ENCODE data around the gene HAGHL. TPM values are rescaled to one million over a fixed set of nuclear protein-coding genes. Genes with fewer than 3 reads are reported as not detected.

Gene HAGHL
- polyA plus RNA-seq, 2 of the 4 experiments (the other 2 are of a cell fraction), result 4.4 to 22.0 TPM

DNA sequence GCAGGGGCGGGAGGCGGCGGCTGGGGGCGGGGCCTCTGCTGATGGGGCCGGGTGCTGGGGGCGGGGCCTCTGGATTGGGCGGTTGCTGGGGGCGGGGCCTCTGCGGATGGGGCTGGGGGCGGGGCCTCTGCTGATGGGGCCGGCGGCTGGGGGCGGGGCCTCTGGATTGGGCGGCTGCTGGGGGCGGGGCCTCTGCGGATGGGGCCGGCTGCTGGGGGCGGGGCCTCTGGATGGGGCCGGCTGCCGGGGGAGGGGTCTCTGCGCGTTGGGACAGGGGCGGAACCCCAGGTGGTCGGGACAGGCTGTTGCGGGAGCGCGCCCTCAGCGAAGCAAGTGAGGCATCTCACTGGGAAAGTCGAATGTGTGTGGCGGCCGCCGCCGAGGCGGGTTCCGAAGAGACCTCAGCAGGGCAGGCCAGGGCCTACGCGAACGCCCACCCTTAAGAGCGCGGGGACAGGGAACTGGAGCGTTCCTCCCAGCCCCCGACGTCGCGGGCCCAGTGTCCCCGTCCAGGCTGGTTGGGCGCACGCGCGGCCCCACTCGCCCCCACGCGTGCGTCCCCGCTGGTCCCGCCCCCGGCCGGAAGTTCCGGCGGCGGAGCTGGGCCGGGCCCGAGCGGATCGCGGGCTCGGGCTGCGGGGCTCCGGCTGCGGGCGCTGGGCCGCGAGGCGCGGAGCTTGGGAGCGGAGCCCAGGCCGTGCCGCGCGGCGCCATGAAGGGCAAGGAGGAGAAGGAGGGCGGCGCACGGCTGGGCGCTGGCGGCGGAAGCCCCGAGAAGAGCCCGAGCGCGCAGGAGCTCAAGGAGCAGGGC, 46.9 kb upstream of the HAGHL start, which contains the start of gene STUB1 (continued):
- TF ChIP-seq, protein P1, sequence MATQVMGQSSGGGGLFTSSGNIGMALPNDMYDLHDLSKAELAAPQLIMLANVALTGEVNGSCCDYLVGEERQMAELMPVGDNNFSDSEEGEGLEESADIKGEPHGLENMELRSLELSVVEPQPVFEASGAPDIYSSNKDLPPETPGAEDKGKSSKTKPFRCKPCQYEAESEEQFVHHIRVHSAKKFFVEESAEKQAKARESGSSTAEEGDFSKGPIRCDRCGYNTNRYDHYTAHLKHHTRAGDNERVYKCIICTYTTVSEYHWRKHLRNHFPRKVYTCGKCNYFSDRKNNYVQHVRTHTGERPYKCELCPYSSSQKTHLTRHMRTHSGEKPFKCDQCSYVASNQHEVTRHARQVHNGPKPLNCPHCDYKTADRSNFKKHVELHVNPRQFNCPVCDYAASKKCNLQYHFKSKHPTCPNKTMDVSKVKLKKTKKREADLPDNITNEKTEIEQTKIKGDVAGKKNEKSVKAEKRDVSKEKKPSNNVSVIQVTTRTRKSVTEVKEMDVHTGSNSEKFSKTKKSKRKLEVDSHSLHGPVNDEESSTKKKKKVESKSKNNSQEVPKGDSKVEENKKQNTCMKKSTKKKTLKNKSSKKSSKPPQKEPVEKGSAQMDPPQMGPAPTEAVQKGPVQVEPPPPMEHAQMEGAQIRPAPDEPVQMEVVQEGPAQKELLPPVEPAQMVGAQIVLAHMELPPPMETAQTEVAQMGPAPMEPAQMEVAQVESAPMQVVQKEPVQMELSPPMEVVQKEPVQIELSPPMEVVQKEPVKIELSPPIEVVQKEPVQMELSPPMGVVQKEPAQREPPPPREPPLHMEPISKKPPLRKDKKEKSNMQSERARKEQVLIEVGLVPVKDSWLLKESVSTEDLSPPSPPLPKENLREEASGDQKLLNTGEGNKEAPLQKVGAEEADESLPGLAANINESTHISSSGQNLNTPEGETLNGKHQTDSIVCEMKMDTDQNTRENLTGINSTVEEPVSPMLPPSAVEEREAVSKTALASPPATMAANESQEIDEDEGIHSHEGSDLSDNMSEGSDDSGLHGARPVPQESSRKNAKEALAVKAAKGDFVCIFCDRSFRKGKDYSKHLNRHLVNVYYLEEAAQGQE (IDR thresholded peaks at IDR 0.05), result no peak
- TF ChIP-seq NFE2L2 (conservative IDR thresholded peaks at IDR 0.05; ENCODE audit: low read length) (no peak), RFX5 (IDR thresholded peaks at IDR 0.05) (no peak), MAFK (IDR thresholded peaks at IDR 0.05; ENCODE audit: partially characterized antibody) (no peak), FOSL2 (IDR thresholded peaks at IDR 0.05) (no peak), FOSL2 (CRISPR knock-in tag; IDR thresholded peaks at IDR 0.05) (no peak), ESRRA (IDR thresholded peaks at IDR 0.05; ENCODE audit: borderline replicate concordance, low read length) (no peak), HEYL (CRISPR knock-in tag; IDR thresholded peaks at IDR 0.05) (no peak), MYC (IDR thresholded peaks at IDR 0.05; ENCODE audit: borderline replicate concordance, low read length) (0 out of 2 replicates have a peak, but pooled peaks have one; percentile 27), SMC3 (IDR thresholded peaks at IDR 0.05) (no peak), RNF2 (IDR thresholded peaks at IDR 0.05; ENCODE audit: borderline replicate concordance, low read depth) (no peak; the same call in 1 of the 2 replicates), JUN (IDR thresholded peaks at IDR 0.05) (peak; percentile 84), HOXB13 (CRISPR knock-in tag; IDR thresholded peaks at IDR 0.05; ENCODE audit: low read depth) (no peak), CBX2 (IDR thresholded peaks at IDR 0.05; ENCODE audit: borderline replicate concordance, low read depth) (no peak), ZFP36 (IDR thresholded peaks at IDR 0.05; ENCODE audit: borderline replicate concordance, partially characterized antibody) (no peak), EHF (CRISPR knock-in tag; IDR thresholded peaks at IDR 0.05) (no peak), FOSB (CRISPR knock-in tag; IDR thresholded peaks at IDR 0.05) (no peak), EP300 (IDR thresholded peaks at IDR 0.05) (no peak)
- TF ChIP-seq, protein P2, sequence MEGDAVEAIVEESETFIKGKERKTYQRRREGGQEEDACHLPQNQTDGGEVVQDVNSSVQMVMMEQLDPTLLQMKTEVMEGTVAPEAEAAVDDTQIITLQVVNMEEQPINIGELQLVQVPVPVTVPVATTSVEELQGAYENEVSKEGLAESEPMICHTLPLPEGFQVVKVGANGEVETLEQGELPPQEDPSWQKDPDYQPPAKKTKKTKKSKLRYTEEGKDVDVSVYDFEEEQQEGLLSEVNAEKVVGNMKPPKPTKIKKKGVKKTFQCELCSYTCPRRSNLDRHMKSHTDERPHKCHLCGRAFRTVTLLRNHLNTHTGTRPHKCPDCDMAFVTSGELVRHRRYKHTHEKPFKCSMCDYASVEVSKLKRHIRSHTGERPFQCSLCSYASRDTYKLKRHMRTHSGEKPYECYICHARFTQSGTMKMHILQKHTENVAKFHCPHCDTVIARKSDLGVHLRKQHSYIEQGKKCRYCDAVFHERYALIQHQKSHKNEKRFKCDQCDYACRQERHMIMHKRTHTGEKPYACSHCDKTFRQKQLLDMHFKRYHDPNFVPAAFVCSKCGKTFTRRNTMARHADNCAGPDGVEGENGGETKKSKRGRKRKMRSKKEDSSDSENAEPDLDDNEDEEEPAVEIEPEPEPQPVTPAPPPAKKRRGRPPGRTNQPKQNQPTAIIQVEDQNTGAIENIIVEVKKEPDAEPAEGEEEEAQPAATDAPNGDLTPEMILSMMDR (IDR thresholded peaks at IDR 0.05), result no peak

DNA sequence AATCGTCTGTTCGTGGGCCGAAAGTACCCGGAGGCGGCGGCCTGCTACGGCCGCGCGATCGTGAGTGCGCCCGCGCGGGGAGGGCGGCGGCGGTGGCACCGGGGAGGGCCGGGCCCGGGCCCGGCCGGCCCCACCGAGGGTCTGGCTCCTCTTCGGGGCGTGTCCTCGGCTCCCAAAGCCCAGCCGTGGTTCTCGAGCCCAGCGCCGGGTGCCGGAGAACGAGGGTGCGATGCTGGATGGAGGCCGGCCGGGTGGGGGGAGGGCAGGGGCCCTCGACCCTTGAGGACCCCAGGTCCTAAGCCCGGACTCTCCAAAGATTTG, 46.3 kb upstream of the HAGHL start:
- H3K4me1 ChIP-seq, result peaks cover 41% of the 10 kb centered on the region
- FAIRE-seq (no peak), ATAC-seq (no peak), DNase-seq (ENCODE audit: low read depth in 1 of 2, low spot score in 1 of 2) (no peak)
- 0 out of 2 replicates have a peak, but pooled peaks have one; percentile 21 for TF ChIP-seq RNF2 (IDR thresholded peaks at IDR 0.05; ENCODE audit: borderline replicate concordance, low read depth)
- TF ChIP-seq, protein P3, sequence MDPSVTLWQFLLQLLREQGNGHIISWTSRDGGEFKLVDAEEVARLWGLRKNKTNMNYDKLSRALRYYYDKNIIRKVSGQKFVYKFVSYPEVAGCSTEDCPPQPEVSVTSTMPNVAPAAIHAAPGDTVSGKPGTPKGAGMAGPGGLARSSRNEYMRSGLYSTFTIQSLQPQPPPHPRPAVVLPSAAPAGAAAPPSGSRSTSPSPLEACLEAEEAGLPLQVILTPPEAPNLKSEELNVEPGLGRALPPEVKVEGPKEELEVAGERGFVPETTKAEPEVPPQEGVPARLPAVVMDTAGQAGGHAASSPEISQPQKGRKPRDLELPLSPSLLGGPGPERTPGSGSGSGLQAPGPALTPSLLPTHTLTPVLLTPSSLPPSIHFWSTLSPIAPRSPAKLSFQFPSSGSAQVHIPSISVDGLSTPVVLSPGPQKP (IDR thresholded peaks at IDR 0.05; ENCODE audit: low read depth, low read length), result no peak
- TF ChIP-seq KDM1A (IDR thresholded peaks at IDR 0.05; ENCODE audit: low read depth), result no peak
- peak in 1 of 2 experiments; percentile 13; a peak in 1 of 5 replicates for TF ChIP-seq JUN (IDR thresholded peaks at IDR 0.05)
- TF ChIP-seq POLR2A (IDR thresholded peaks at IDR 0.05; ENCODE audit: low read length), result peak; percentile 1; the same call in 1 of the 2 replicates
- ChIA-PET CTCF (interaction anchor here (0.7 to 2.9 kb wide), 8 partner anchors 13 to 105 kb away, joined by 3 to 15 read pairs (median 4); partner anchors contain the start of gene RHOT2), POLR2A (interaction anchor here (0.7 to 2.0 kb wide), 4 partner anchors 9 to 53 kb away, joined by 3 to 12 read pairs (median 5); partner anchors contain the start of genes ANTKMT and WDR24)
- peak overlapping the region; percentile 84 to 97 for H3K27ac ChIP-seq
- H3K4me3 ChIP-seq, result peak overlapping the region; percentile 74
- 0% methylated on average over 1 of the region's 38 CpGs for WGBS (ENCODE audit: missing lambda C conversion rate)
- peak overlapping the region; percentile 93 for H3K4me2 ChIP-seq
- H3K9me3 ChIP-seq, result no peaks in the 10 kb centered on the region
